ENCODE data around the gene LPP.

LPP gene

DNA sequence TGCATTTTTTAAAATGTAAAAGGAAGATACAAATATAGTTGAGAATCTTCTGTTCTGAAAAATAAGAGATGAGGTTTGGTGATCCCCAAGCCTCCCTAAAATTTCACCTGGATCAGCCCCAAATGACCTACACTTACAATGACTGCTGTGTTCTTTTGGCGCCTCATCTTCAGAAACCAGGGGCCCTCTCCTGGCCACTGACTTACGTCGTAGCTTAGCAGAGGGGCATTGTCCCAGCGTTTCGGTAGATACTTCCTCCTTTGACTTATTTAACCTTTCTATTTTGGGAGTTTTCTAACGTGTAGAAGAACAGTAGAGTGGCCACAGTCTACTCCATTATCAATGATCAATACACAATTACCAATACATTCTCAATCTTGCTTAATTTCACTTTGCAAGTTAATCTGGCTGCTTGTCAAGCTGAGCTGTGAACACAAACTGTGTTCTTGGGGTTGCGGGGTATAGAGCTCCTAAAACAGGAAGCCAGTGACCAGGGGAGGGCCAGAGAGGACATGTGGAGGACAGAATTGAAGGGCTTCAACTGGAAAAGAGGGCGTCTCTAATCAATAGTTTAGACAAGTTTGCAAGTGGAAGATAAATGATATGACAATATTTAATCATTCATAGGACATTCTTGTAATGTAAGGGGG lies 419.5 kb downstream of the LPP start:
- no peak for DNase-seq

DNA sequence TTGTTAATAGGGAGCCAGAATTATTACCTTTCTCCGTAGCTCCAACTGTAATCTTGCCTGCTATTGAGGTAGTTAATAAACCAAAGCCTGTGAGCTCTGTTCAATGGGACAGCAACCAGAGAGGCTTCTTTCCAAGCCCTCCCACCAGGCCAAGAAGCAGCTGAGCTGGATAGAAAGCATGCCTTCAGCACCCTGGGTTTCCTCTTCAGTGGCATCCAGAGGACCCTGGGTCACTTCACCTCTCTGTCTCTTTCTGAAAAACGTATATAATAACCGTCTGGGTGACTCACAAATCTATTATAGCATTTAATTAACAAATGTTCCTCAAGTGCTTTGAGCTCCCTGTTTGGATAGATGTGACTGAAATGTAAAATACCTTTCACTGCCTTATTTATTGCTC lies 420.0 kb downstream of the LPP start:
- DNase-seq = no peak

DNA sequence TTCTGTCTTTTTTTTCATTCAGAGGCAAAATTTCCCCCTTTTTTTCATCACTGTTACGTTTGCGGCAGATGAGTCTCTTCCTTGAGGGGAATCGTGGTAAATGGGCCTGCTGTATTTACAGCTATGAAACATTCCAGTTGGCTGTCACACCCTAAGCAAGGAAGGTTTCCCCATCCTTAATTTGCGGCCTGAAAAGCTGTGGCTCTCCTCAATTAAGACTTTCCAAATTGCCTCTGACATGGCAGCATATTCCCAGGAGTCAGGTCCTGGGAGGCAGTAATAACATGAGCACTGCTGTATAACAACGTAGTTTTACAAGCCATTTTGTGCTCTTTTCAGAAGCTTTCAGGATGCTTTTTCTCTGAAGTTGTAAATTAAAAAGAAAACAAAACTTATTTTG lies 420.9 kb downstream of the LPP start:
- DNase-seq = no peak

DNA sequence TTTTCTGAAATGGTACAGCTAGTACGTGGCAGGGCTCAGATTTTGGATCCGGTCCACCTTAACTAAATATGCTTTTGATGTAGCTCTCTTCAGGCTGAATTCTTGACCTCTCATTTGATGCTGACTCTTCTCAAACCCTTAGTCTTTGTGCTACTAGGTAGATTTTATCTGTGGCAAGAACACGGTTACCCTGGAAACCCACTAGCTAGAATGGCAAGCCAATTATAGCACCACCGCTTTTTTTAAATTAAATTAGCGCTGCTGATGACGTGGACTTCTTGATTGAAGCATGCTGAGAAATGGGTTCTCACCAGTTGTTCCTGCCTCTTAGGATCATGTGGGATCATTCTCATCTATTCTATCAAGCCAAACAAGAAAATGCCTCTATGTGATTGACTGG lies 421.5 kb downstream of the LPP start:
- DNase-seq = no peak

DNA sequence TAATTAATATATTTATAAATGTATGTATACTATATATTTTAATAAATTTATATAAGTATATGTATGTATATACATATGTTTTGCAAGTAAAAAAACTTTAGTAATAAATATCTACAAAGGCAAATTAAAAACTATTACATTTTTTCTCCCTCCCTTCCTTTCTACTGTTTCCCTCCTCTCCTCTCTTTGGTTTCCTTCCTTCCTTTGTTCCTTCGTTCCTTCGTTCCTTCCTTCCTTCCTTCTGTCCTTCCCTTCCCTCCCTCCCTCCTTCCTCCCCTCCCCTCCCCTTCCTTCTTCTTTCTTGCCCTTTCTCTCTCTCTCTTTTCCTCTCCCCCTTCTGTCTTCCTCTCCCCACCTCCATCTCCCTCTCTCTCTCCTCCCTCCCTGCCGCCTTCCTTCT lies 423.6 kb downstream of the LPP start:
- no peak for DNase-seq

DNA sequence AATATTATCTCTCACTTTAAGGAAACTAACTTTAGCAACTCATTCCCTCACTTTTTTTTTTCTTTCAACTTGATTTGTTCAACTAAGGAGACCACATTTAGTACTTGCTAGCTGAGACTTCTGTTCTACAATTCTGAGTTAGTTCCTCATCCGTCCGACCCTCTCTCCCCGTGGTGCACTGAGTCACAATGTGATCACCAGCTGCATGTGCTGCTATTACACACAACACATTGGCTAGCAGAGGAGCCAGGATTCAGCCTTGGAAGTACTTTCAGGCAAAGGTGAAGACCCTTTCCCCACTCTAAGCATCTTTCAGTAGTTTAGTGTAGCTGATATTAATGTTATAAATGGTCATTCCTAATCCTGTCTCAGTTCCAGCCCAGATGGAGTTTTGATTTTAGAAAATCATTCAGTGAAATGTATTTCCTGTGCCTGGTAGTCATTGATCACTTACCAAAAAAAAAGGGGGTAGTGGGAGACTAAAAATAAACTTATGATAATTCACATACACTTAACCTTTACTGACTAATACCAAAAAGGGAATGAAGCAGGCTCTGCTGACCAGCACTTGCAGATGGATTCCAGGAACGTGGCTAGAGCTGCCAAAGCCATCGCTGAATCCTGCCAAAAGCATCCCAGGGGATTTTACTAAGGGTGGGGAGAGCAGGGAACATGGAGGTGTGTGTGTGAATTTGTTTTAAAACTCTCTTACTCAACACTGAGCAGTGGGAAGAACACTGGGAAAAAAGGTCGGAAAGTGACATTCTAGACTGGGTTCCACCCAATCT lies 424.8 kb downstream of the LPP start:
- no peak for DNase-seq

DNA sequence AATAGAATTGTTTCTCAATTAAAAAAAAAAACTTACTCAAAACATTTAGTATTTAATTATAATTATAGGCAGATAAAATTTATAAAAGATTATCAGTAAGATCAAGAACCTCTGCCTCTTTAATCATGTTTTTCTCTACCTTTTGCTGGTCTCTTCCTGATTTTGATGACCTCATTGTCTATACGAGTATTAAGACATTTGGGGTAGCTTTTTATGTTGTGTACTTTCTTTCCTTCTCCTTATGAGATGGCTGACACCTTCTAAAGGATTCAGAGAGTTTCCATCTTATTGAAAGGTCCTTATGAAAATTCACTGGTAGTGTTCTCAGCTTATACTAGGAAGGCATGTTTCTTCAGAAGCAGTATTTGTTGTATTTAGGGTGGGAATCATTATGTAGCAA lies 426.3 kb downstream of the LPP start:
- DNase-seq = no peak

DNA sequence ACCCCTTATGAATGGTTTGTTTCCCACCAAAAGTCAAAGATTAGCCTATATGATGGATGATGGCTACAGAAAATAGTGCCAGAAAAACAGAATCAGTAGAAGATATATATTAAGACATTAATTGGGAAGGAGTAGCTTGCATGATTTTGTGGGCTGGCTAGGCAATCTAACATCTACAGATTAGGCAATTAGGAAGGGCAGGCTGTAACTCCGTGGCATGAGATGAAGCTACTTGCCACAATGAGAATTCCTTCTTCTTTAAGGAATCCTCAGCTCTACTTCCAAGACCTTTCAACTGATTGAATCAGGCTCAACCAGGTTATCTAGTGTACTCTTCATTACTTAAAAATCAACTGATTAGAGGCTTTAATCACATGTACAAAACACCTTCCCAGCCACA lies 426.7 kb downstream of the LPP start:
- no peak for DNase-seq

DNA sequence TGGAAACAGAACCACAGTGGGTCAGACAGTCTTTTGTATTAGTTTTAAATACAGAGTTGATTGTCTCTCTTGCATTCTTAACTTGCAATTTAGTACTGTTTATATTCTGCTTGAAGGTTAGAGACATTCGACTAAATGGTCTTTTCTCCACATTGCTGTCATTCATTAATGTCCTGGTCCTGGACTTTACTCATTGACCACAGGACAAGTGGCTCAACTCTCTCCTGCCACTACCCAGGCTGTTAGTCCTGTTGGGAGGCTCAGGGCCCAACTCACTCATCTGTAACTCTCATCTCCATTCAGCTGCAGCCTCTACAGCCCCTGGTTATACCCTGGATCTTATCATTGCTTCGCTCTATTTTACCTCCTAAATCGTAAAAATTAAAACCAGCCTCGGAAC lies 427.4 kb downstream of the LPP start:
- DNase-seq = no peak

DNA sequence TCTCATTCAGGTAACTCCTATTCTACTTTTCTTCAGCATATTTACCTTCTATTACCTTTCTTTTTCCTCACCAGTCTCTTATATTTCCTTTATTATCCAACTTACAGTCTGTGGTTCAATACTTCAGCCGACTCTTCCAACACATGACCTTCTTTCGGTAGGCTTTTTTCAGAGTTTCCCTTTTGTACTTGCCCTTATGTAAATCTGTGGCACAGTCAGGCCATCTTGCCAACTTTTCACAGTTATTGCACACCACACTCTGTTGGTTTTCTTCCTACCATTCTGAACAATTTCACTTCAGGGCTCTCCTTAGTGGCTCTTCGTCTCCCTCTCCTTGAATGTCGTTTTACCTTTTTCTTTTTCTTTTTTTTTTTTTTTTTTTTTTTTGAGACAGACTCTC lies 427.8 kb downstream of the LPP start:
- no peak for DNase-seq

DNA sequence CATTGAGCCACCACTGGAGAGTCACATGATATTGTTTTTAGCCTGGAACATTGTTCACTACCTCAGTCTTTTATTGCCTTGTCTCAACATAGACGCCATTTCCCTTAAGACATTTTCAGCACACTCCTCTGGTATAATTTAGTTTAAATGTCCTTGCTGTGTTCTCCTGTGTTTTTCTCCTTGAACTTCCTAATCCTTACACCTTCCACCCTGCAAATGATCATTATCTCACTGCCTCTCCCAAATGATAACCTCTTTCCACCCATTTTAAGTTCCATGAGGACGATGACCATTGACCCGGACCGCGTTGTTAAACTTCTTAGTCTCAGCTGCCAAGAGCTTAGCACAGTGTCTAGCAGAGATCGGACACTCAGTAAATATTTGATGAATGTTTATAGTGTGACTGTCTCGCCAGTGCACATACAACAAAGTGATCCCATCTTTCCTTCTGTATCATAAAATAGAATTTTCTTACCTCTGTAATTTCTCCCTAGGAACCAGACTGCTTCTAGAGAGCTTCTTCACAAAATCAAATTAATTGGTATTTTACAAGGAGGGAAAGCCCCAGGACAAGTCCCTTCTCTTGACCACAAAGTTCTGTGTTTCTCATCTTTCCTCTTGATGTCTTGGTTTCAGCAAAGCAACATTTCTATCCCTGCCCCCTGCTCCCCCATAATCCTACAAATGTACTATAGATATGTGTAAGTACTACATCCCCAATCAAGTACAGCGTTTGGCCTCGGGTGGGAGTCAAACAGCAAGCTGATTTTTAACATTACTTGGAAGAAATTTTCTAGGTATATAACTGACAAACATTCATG lies 429.6 kb downstream of the LPP start:
- no peak for DNase-seq

DNA sequence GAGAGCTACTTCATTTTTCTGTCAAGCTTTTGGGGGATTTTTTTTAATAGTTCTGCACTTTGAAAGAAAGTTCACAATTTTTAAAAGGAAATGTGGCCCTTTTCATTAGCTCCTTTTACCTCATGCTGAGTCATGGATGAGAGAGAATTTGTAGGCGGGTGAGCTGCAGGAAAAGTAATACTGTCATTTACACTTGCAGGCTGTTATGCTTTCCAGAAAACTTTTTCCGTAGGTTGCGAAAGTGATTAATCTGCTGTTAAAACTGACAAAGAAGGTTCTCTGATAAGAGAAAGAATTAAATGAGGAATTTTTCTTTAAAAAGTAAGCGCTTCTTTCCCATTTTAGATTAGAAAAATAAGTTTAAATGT lies 430.2 kb downstream of the LPP start:
- no peak for DNase-seq

DNA sequence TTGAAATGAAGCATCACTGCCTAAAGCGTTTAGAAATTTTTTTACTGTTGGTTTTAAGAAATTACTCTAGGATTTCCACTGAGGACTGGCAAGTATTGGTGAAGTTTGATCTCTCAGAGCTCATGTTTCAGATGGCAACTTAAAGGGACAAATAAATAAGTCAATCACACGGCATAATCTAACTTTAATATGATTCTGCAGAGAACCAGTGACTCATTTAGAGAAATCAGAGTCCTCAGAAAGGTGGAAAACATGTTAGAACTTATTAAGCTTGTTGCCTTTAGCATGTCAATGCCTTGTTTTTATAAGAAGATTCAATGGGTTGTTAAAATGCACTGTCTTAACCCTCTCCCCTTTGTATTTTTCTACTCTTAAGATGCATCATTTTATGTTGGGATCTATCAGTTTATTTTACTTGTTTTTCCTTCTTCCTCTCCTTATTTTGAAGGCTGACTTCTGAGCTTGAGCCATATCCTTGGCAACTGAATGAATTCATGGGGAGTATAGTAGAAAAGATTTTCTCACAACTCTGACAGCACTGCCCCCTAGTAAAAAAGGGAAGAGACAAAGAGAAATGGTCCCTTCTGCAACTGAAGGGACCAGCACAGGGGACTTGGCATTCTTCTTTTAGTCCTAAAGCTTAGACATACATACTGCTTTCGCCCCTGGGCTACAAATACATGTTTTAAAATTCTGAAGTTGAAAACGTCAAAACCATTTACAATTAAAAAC lies 431.2 kb downstream of the LPP start:
- no peak for DNase-seq

DNA sequence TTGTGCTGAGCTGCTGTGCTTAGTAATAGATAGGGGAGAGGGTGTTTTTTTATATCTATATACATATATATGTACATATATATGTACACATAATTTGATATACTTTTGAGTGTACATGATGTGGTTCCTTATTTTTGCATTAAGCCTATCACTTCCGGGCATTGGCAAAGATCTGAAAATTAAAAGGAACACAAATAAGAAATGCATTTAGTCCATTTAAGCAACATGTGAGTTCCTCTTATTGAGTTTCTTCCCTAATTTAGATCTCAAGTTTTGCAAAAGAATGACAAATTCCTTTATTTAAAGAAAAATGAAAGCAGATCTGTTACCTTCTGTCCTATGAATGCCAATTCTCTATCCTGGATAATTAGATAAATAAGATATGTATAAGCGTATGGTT lies 435.1 kb downstream of the LPP start:
- no peak for DNase-seq

DNA sequence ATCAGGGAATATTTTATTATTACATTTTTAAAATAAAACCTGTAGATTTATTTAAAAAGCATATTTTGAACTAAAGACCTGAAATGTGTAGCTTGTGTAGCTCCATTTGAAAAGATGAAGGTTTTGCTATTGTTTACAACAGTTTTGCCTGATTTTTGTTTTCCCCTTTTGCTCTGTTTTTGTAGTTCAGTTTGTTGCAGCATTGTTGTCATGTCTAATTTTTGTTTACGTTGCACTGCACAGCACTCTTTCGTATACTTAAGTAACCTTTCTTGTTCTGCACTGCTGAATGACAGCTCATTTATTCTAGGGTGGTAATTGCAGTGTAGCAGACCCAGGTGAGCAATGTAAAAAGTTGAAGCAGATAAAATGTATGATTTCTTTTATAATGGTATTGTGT lies 435.8 kb downstream of the LPP start:
- DNase-seq = no peak

DNA sequence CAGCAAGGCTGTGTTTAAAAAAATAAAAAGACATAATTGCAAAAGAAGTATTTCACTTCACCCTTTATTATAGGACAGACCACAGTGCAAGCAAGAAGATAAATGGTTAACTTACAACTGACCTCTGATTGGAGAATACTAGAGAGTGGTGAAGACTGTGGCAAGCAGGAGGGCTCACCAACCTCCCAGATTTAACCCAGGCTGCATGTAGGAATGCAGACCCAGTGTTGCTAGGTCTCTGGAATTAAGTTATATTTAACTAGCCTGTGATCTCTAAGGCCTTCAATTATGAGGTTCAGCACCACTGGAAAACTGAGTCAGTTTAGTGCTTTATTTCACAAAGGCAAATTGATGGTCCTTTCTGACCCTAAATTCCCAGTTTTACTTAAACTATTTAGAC lies 436.6 kb downstream of the LPP start:
- DNase-seq = no peak

DNA sequence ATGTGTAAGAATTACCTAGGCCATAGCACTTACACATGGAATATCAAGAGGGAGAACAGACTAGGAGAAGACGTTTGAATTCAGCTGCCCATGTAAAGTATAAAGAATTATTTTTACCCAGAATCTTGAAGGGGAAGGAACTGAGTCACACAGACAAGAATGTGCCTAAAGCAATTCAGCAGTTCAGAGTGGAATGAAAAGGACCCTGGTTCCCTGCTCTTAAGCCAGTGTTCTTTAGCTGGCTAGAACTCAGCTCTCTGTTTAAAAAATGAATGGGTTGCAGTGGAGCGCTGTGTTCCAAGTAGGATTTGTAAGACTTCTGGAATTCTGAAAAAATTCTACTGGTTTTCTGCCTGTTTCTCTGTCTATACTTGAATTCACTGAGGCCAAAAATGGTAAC lies 440.2 kb downstream of the LPP start:
- DNase-seq = no peak

DNA sequence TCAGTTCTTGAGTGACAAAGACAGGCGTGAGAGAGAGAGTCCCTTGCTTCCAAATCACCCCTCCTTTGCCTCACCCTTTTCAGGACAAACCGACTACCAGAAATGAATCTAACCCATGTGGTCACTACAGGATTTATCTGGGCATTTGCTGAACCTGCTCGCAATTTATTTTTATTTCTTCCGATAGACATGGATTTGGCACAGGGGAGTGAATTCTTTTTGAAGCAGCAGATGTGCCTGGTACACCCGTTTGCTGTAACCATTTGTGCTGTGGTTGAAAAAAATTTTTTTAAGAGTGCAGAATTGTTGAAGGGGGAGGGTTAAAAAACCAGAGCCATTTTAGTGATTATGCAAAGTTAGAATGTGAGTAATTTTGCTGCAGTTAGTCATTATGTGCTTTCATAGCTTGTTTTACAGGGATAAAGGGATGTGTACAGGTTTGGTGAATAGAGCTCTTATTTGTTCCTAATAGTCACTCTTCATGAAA lies 442.0 kb downstream of the LPP start:
- DNase-seq = no peak

DNA sequence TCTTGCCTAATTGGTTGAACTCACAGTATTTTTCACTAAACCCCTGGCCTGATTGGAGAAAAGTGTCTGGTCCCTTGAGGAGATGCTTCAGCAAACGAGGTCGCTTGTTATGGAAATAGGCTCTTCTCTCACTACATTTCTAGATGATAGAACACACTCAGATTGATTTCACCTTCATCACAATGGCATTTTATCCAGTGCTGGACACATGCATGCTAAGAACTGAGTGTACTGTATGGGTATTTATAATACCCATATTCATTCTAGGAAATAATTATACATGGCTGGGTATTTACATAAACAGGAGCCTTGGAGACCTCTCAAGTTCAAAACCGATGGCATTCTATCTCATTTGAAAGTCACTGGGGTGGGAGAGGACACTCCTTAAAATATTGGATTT lies 444.9 kb downstream of the LPP start:
- DNase-seq = no peak

DNA sequence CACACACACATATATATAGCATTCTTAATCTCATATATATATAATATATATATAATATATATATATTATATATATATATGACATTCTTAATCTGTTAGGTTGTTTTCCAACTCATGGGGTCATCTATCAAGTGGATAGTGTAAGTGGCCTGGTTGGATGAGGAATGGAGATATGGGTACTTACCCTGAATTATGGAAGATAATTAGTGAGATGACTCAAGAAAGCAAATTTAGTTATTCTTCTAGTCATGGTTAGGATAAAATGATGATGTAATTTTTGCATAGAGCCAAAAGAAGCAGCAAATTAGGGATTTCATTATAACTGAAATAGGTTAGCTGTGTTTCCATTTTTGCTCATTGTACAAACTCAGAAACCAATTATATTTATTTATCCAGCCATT lies 448.2 kb downstream of the LPP start:
- DNase-seq = no peak

DNA sequence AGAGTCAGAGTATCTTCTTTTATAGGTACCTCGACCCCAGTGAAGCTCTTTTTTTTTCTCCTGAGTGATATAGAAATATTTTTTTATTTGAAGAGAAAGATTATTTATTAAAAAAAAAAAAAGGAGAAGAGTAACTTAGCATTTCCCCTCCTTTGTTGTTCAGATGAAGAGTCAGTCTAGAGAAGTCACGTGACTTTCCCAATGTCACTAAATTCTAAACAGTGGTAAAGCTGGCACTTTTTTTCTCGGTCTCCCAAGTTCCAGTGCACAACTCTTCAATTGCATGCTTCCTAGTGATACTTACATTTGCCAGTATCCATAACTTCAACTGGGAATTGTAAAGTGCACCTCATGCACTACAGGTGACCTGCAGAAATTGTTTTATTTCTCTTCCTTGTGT lies 448.7 kb downstream of the LPP start:
- DNase-seq = no peak

DNA sequence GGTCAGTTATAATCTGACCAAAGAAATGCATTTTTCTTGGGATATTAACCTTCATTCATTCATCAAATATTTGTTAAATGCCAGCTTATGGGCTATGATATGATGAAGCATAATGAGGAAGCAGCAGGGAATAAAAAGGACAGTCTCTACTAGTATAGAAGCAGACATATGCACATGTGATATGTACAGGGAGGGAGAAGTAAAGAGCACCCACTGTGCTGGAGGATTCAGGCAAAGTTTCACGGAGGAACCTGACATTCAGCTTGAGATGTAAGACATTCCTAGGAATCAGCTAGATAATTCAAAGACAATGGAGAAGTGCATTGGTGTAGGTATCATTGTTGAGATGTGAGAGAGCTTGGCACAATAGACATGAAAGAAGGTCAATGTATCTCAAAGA lies 450.7 kb downstream of the LPP start:
- no peak for DNase-seq

DNA sequence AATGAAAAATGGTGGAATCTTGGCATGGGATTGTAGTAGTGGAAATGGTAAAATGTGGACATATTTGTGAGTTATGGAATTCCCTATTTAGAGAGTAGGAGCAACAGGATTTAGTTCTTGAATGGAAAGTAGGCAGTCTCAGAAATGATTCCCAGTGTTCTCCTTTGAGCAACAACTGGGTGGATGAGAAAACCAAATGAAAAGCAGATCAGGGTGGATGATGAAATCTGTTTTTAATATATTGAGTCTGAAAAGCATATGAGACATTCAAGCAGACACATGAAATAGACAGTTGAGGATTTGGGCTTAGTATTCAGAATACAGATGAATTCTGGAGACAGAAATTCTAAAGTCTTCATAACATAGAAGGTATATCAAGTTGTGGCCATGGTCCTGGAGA lies 451.3 kb downstream of the LPP start:
- no peak for DNase-seq

Measured in GF-D8 (cell line).